KBM-7 (cell line): Measurements from ENCODE around the gene FGF3.

Experiments
- DNase-seq: peaks from one replicate; pipeline ENCODE4 v3.0.0-alpha.2; 2015
- in situ Hi-C: fragments of 300-500 bp; cut with MboI; formaldehyde crosslinking; loops from 2 replicates; pipeline ENCODE4 v1.14.3; 2020; ENCODE audit warnings: low sequenced_read_pairs, low pct_unique_long_range_greater_than_20kb, mixed read lengths

Gene FGF3

GRCh38 chr11:69818603-69819441 is at the start of gene FGF3:
Gene FGF3, minus strand, starts transcription at chr11:69819416. Its CDS starts 483 bp downstream, at chr11:69818933.
- no peak for DNase-seq
- in situ Hi-C loops, result no loop called here

- in situ Hi-C loops, result no loop called here
- no peak for DNase-seq
Observed at GRCh38 chr11:69868871-69869270, 49.7 kb upstream of the FGF3 start.

- DNase-seq, result no peak
- in situ Hi-C loops, result no loop called here
Observed at GRCh38 chr11:69868006-69868810, 49.0 kb upstream of the FGF3 start.

GRCh38 chr11:69867076-69868005 is 48.1 kb upstream of the FGF3 start:
- no peak for DNase-seq

GRCh38 chr11:69866648-69867047 is 47.4 kb upstream of the FGF3 start:
- no peak for DNase-seq
- in situ Hi-C loops, result no loop called here

More at GRCh38 chr11:69867076-69868005, 48.1 kb upstream of the FGF3 start:
- in situ Hi-C loops, result no loop called here

GRCh38 chr11:69865707-69866106 is 46.5 kb upstream of the FGF3 start:
- in situ Hi-C loops, result no loop called here
- DNase-seq, result no peak

GRCh38 chr11:69864686-69865661 is 45.8 kb upstream of the FGF3 start:
- no peak for DNase-seq
- in situ Hi-C loops, result no loop called here

GRCh38 chr11:69863544-69864200 is 44.5 kb upstream of the FGF3 start:
- no peak for DNase-seq
- in situ Hi-C loops, result no loop called here

GRCh38 chr11:69862797-69863543 is 43.8 kb upstream of the FGF3 start:
- in situ Hi-C loops, result no loop called here
- no peak for DNase-seq

- DNase-seq, result no peak
- in situ Hi-C loops, result no loop called here
Observed at GRCh38 chr11:69862331-69862771, 43.1 kb upstream of the FGF3 start.

- in situ Hi-C loops, result no loop called here
- DNase-seq, result no peak
Observed at GRCh38 chr11:69861901-69862300, 42.7 kb upstream of the FGF3 start.

GRCh38 chr11:69860796-69861445 is 41.7 kb upstream of the FGF3 start:
- DNase-seq, result no peak
- in situ Hi-C loops, result no loop called here

GRCh38 chr11:69860244-69860643 is 41.0 kb upstream of the FGF3 start:
- DNase-seq, result no peak
- in situ Hi-C loops, result no loop called here

GRCh38 chr11:69859275-69859934 is 40.2 kb upstream of the FGF3 start:
- in situ Hi-C loops, result no loop called here
- no peak for DNase-seq

GRCh38 chr11:69855421-69855820 is 36.2 kb upstream of the FGF3 start:
- in situ Hi-C loops, result no loop called here
- no peak for DNase-seq

GRCh38 chr11:69854713-69855112 is 35.5 kb upstream of the FGF3 start:
- in situ Hi-C loops, result no loop called here
- DNase-seq, result no peak
